Right lobe of liver (tissue), 4 donors: ENCODE results near the gene TMEM179.

ENCODE experiments used
- CTCF ChIP-seq, 4 donors: fragments of 200-600 bp in 3 of 4; fragments of 450-650 bp in 1 of 4; IDR thresholded peaks; one replicate each; pipeline versions ENCODE4 v1.5.1 to v1.8.0; 2016 to 2022; ENCODE audit warnings: antibody characterized with exemption in 4 of 4, mild to moderate bottlenecking in 2 of 4
- POLR2A ChIP-seq: fragments of 450-650 bp; IDR thresholded peaks from one replicate; pipeline ENCODE4 v1.6.1; 2017; ENCODE audit warnings: antibody characterized with exemption, mild to moderate bottlenecking
- donor health status: DM: no; HTN: no; CAD: no.
- donor health status: DM: no; HTN: no; CAD: no.
- donor health status: DM: no; HTN: yes; CAD: no.

- TF ChIP-seq CTCF (IDR thresholded peaks at IDR 0.05) = no peak
- no peak for TF ChIP-seq POLR2A
These were observed 12.3 kb downstream of the TMEM179 start for GRCh38 chr14:104592292-104592672.
